Prostate gland (tissue), 2 donors: ENCODE results near the gene PDIA3. TPM values are rescaled to one million over a fixed set of nuclear protein-coding genes. Genes with fewer than 3 reads are reported as not detected.
A peak's percentile ranks its signal among the peaks of the same experiment; 100 is the strongest.

ENCODE experiments used
- DNase-seq: peaks from one replicate; pipeline ENCODE4 v3.0.0-alpha.2; 2019; ENCODE audit warnings: low spot score
- H3K27ac ChIP-seq, 2 donors: fragments of 200-600 bp; sonication (generic); 2 replicates each; pipeline ENCODE4 v1.5.1; 2017 to 2019
- H3K27me3 ChIP-seq: fragments of 200-600 bp; sonication (generic); replicated peaks from 2 replicates; pipeline ENCODE4 v1.5.1; 2019; ENCODE audit not compliant: insufficient read depth
- H3K36me3 ChIP-seq, 2 donors: fragments of 200-600 bp; sonication (generic); 1 replicate in 1 of 2; 2 replicates in 1 of 2; pipeline versions ENCODE4 v1.5.1 to v1.8.1; 2017 to 2019
- H3K4me1 ChIP-seq: fragments of 200-600 bp; sonication (generic); replicated peaks from 2 replicates; pipeline ENCODE4 v1.5.1; 2019
- H3K4me3 ChIP-seq, 2 donors: fragments of 200-600 bp; sonication (generic); 2 replicates each; pipeline ENCODE4 v1.5.1; 2017 to 2019
- H3K9me3 ChIP-seq: fragments of 200-600 bp; sonication (generic); 2 replicates; pipeline ENCODE4 v1.5.1; 2017
- CTCF ChIP-seq, 4 experiments: fragments of 200-600 bp in 2 of 4; fragments of 450-650 bp in 2 of 4; sonication (generic) in 2 of 4; IDR thresholded peaks; 1 replicate in 3 of 4; 2 replicates in 1 of 4; pipeline ENCODE4 v1.5.1; 2016 to 2019; ENCODE audit warnings: antibody characterized with exemption in 4 of 4, mild to moderate bottlenecking in 2 of 4, moderate library complexity in 2 of 4
- POLR2A ChIP-seq: fragments of 450-650 bp; IDR thresholded peaks from one replicate; pipeline ENCODE4 v1.6.1; 2016; ENCODE audit warnings: antibody characterized with exemption, mild to moderate bottlenecking
- POLR2AphosphoS5 ChIP-seq: sonication (generic); formaldehyde crosslinking; IDR thresholded peaks from one replicate; pipeline ENCODE4 v1.6.1; 2017; ENCODE audit warnings: antibody characterized with exemption
- WGBS: methylation state at CpG from one replicate; pipeline ENCODE4 v1.1.5; 2018; 5-methylcytosine and 5-hydroxymethylcytosine counted together
- intact Hi-C: fragments of 100-400 bp; cut with DNase I; formaldehyde crosslinking; loops from one replicate; pipeline ENCODE4 v1.14.2; 2022
- total RNA-seq, 2 donors: library from RNA; depleted of rRNA; stranded (reverse); fragments of >200 nt; gene quantifications; one replicate each; pipeline ENCODE4 v1.1.0, GENCODE V29; 2016

PDIA3 gene
- total RNA-seq, 2 donors from 2014 or later = 172 to 432 TPM

- intact Hi-C loops = no loop called here
- TF ChIP-seq CTCF (IDR thresholded peaks at IDR 0.05) (no peak), POLR2AphosphoS5 (no peak), POLR2A (no peak)
- no peaks in the 10 kb centered on the region for H3K9me3 ChIP-seq
- WGBS = 92% methylated on average over 1 of the region's 1 CpG
- no peaks in the 10 kb centered on the region for H3K36me3 ChIP-seq
- no peak overlapping the region for H3K27ac ChIP-seq
- H3K4me3 ChIP-seq = no peak overlapping the region
- H3K4me1 ChIP-seq = no peaks in the 10 kb centered on the region
- H3K27me3 ChIP-seq = no peaks in the 10 kb centered on the region
- DNase-seq = no peak
Measured at GRCh38 chr15:43779016-43779415, 32.8 kb downstream of the PDIA3 start.

DNA sequence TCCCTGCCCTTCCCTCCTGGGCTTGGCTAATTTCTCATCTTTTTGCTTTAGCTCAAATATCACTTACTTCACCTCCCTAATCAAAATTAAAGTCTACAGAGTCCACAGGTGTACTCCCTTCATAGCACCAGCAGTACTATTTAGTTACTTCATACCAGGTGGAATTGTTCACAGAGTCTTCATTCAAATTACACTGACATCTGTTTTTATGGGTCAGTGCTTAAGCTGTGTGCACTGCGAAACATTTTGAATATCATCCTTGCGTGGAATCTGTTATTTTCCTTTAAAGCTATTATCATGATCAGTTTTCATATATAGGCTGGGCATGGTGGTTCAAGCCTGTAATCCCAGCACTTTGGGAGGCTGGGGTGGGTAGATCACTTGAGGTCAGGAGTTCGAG, 43.2 kb downstream of the PDIA3 start:
- Histone ChIP-seq H3K27me3 (no peaks in the 10 kb centered on the region), H3K36me3 (peaks cover 2 to 5% of the 10 kb centered on the region in 2 donors), H3K4me3 (no peak overlapping the region), H3K27ac (no peak overlapping the region), H3K9me3 (no peaks in the 10 kb centered on the region), H3K4me1 (peaks cover 11% of the 10 kb centered on the region)
- WGBS = 97% methylated on average over 3 of the region's 3 CpGs
- intact Hi-C loops = no loop called here
- TF ChIP-seq CTCF (IDR thresholded peaks at IDR 0.05) (no peak), POLR2A (no peak), POLR2AphosphoS5 (no peak)
- DNase-seq = no peak

GRCh38 chr15:43791993-43792760, 45.9 kb downstream of the PDIA3 start, which contains the start of gene SERF2:
SERF2 (plus strand) TSS chr15:43792320; CDS start chr15:43792377, 57 bp downstream.
- peaks cover 21% of the 10 kb centered on the region for H3K4me1 ChIP-seq
- under 1% methylated on average over 66 of the region's 66 CpGs for WGBS
- TF ChIP-seq CTCF (IDR thresholded peaks at IDR 0.05) (no peak), POLR2AphosphoS5 (peak; percentile 99), POLR2A (peak; percentile 99)
- H3K9me3 ChIP-seq = no peaks in the 10 kb centered on the region
- peaks cover 4 to 5% of the 10 kb centered on the region in 2 donors for H3K36me3 ChIP-seq
- intact Hi-C loops = no loop called here
- H3K27ac ChIP-seq = peak within 1 kb of the TSS; percentile 99
- no peaks in the 10 kb centered on the region for H3K27me3 ChIP-seq
- DNase-seq = peak; percentile 100
- H3K4me3 ChIP-seq = peak within 1 kb of the TSS; percentile 89 to 98

- Histone ChIP-seq H3K4me1 (peaks cover 22% of the 10 kb centered on the region), H3K4me3 (peak overlapping the region; percentile 89 to 98), H3K27me3 (no peaks in the 10 kb centered on the region), H3K36me3 (peaks cover 4 to 5% of the 10 kb centered on the region in 2 donors), H3K9me3 (no peaks in the 10 kb centered on the region), H3K27ac (peak overlapping the region; percentile 99)
- WGBS = 1% methylated on average over 33 of the region's 33 CpGs
- TF ChIP-seq POLR2A (peak; percentile 52), POLR2AphosphoS5 (no peak), CTCF (IDR thresholded peaks at IDR 0.05) (no peak)
- intact Hi-C loops = no loop called here
- no peak for DNase-seq
Measured at GRCh38 chr15:43792761-43793476, 46.7 kb downstream of the PDIA3 start.
